NCI-H526 (cell line): ENCODE results near the gene FZD10.

Experiments
- DNase-seq, 2 experiments: peaks; one replicate each; lab custom pipeline; 2025; lab: John Stamatoyannopoulos, UW

FZD10 gene

GRCh38 chr12:130212384-130212989 lies 50.2 kb downstream of the FZD10 start:
- no peak for DNase-seq

- no peak for DNase-seq
Observed at GRCh38 chr12:130213249-130213648, 51.0 kb downstream of the FZD10 start.

DNA sequence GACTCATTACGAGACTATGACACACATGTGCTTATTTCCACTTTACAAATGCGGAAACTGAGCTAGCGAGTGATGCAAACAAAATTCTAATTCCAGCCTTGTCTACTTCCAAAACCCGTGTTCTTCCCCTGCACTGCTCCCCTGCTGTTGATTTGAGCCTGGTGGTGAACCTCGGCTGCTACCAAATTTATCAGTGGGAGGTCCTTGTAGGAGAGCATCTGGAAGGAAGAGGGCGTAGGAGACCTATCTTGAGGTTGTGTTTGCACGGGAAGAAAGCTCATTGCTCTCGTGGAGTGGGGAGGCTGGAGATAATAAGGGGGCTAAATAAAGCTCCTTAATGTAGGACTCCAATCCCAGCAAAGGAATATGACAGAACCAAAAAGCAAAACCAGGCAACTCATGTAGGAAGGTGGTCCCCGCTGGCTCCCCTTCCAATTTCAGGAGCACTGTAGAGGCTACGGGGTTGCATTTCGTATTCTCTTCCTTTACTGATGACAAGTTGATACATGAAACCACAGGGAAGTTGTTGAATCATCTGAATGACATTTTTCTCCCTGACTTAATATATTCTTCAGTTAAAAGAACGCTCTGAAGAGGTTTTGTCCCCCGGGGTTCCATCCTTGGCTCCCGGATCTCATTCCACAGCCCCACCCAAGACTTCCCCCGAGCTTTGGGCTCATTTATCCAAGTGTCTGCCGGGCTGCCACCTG lies 52.6 kb downstream of the FZD10 start:
- DNase-seq = no peak
